ENCODE measurements around the gene NPIPB2.

DNA sequence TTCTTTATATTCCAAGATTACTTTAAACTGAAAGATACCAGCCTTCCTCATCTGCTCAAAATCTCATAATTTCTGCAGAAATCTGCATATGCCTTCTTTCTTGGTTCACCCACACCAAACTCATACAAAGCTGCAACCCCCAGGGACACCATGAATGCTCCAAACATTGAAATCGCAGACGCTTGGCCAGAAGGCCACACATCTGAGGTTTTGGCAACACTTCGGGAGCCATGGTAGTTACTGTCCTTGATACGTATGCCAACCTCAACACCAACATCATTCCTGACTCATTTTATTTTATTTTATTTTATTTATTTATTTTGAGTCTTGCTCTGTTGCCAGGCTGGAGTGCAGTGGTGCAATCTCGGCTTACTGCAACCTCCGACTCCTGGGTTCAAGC is 37.9 kb downstream of the NPIPB2 start:
- TF ChIP-seq CTCF (IDR thresholded peaks at IDR 0.05) (no peak), POLR2A (IDR thresholded peaks at IDR 0.05) (no peak)

Measured in heart left ventricle (tissue), 13 donors.